Endometrial microvascular endothelial cells (primary cell): ENCODE results near the gene ST8SIA4. TPM values are rescaled to one million over a fixed set of nuclear protein-coding genes. Genes with fewer than 3 reads are reported as not detected.

Experiments
- in situ Hi-C: cut with HindIII; loops from 2 replicates; pipeline ENCODE4 v1.10.0; 2017; ENCODE audit warnings: low sequenced_read_pairs, low pct_unique_long_range_greater_than_20kb; ENCODE audit errors: inconsistent ontology term
- total RNA-seq: library from RNA; depleted of rRNA; stranded (reverse); fragments of >200 nt; gene quantifications from one replicate; pipeline ENCODE4 v1.2.3, GENCODE V29; 2015; ENCODE audit errors: inconsistent ontology term

The ST8SIA4 gene
- total RNA-seq, 1 donor from 2014 or later = 0.46 TPM

DNA sequence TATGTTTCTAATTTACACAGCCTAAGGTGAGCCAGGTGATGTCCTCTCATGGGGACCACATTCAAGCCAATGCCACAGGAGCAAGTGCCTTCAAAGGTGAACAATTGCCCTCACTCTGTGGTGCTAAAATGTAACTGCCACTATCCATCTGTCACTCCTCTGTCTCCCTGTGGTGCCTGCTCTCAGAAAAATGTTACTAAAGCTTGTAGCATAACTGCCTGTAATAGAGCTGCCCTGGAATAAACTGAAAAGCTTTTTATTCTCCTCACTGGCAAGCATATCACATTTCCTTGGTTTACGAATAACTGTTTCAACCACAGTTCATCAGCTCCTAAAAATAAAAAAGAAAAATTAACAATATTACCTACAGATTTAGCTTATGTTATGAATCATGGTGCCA is 142.4 kb downstream of the ST8SIA4 start:
- in situ Hi-C loops = no loop called here

- in situ Hi-C loops = no loop called here
These were observed 144.3 kb downstream of the ST8SIA4 start for GRCh38 chr5:100758780-100759179.

DNA sequence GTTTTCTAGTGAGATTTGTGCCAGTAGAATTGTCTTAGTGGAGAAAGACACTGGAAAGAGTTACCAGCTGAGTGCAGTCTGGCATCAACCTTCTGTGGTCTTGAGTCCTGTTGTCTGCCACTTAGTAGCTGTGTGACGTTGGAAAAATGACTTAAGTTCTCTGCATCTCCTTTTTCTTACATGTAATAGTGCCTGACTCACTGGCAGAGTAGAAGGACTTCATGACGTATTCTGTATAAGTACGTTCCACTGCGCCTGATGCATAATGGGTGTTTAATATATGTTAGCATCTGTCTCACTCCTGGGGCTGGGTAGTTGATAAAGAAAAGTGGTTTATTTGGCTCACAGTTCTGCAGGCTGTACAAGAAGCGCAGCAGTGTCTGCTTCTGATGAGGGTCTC is 144.8 kb downstream of the ST8SIA4 start:
- in situ Hi-C loops = no loop called here

DNA sequence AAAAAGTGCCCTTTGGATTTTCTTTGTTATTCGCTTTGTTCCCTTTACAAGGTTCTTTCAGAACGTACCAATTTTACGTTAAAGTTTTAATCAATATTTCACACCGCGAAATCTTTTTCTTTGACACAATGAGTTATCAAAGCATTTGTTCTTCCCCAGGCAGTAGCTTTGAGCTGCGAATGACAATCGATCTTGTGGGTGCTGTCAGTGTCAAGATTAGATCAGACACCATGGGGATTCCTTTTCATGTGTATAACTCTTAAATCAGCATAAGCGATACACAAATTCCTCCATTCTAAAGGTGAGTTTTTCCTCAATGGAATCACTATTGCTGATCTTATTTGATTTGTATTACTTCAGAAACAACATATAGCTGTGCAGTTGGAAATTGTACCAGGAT is 145.5 kb downstream of the ST8SIA4 start:
- in situ Hi-C loops = no loop called here
